ENCODE measurements around the gene AMY2B. TPM values are rescaled to one million over a fixed set of nuclear protein-coding genes. Genes with fewer than 3 reads are reported as not detected.
"Not testable (repeated sequence)": the region's sequence is repeated elsewhere in the genome, so short reads cannot be mapped to it uniquely, and the experiment has no call there.

Gene AMY2B
- total RNA-seq: 10 to 100 TPM; 16.9 to 17.1 TPM

DNA sequence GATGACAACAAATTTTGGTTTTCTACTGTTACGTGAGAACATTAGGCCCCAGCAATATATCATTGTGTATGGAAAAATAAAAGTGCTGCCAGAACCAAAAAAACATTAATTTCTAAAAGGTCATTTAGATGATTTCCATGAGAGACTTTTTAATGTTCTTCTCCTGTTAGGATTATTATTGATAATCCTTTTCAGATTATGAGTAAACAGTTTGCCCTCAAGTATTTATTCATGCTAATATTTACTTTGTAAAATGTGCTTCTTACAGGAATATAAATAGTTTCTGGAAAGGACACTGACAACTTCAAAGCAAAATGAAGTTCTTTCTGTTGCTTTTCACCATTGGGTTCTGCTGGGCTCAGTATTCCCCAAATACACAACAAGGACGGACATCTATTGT is at the start of gene AMY2B:
TSS of gene AMY2B (plus strand) at position 301 of the 400 bp plus-strand sequence. CDS start at position 315, 14 bp downstream.
- H3K4me3 ChIP-seq; H3K9me3 ChIP-seq; DNase-seq (ENCODE audit: low spot score); H3K27me3 ChIP-seq (replicated peaks; ENCODE audit: insufficient read depth); H3K27ac ChIP-seq; ATAC-seq (ENCODE audit: insufficient number of reproducible peaks, low FRiP score, low read depth); H3K36me3 ChIP-seq; H3K4me1 ChIP-seq (ENCODE audit: control insufficient read depth in 1 of 2, low read depth in 2 of 2): not testable (repeated sequence)

DNA sequence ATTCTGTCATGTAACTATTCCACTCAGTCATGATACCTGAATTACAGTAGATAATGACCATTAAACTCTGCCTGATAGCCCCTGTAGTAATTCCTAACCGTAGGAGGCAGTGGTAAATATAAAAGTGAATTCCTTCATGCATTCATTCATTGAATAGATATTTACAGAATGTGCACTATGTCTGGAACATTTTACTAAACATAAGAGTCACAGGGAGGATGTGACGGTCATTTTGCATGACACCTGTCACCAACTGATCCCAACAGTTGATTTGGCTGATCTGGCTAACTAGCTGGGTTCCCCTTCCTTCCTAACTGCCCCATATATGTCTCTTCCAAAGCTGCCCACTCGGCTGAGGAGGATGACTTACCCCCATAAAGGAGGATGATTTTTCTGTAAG is 48.0 kb upstream of the AMY2B start:
- DNase-seq (ENCODE audit: low spot score) (no peak), ATAC-seq (ENCODE audit: insufficient number of reproducible peaks, low FRiP score, low read depth) (no peak)
- H3K27me3 ChIP-seq (replicated peaks; ENCODE audit: insufficient read depth): no peaks in the 10 kb centered on the region
- H3K4me3 ChIP-seq: no peak overlapping the region
- H3K4me1 ChIP-seq (ENCODE audit: control insufficient read depth in 1 of 2, low read depth in 2 of 2): peaks cover 18% of the 10 kb centered on the region in 2 donors
- TF ChIP-seq, protein P1, sequence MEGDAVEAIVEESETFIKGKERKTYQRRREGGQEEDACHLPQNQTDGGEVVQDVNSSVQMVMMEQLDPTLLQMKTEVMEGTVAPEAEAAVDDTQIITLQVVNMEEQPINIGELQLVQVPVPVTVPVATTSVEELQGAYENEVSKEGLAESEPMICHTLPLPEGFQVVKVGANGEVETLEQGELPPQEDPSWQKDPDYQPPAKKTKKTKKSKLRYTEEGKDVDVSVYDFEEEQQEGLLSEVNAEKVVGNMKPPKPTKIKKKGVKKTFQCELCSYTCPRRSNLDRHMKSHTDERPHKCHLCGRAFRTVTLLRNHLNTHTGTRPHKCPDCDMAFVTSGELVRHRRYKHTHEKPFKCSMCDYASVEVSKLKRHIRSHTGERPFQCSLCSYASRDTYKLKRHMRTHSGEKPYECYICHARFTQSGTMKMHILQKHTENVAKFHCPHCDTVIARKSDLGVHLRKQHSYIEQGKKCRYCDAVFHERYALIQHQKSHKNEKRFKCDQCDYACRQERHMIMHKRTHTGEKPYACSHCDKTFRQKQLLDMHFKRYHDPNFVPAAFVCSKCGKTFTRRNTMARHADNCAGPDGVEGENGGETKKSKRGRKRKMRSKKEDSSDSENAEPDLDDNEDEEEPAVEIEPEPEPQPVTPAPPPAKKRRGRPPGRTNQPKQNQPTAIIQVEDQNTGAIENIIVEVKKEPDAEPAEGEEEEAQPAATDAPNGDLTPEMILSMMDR (IDR thresholded peaks at IDR 0.05): no peak
- H3K27ac ChIP-seq: no peak overlapping the region
- no peaks in the 10 kb centered on the region for H3K9me3 ChIP-seq
- H3K36me3 ChIP-seq: no peaks in the 10 kb centered on the region

DNA sequence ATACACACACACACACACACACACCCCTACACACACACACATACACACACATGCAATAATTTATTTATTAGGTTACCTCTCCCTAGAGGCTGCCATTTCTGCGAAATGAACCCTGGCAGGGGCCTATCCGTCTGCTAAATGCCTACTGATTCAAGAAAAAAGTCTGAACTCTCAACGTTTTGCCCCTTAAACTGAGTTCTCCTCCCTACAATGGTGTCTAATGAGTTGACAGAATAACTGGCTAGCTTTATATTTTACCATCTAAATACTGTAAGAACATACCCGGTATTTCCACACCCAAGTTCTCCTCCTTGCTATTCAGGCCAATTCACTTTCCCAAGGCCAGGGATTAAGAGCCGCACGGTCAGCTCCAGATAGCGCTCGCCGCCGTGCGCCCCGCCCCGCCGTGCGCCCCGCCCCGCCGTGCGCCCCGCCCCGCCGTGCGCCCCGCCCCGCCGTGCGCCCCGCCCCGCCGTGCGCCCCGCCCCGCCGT is 46.2 kb upstream of the AMY2B start:
- TF ChIP-seq, protein P1 (IDR thresholded peaks at IDR 0.05): no peak
- Histone ChIP-seq H3K9me3 (no peaks in the 10 kb centered on the region), H3K36me3 (no peaks in the 10 kb centered on the region), H3K27ac (no peak overlapping the region), H3K4me3 (peak overlapping the region; percentile 60), H3K4me1 (ENCODE audit: control insufficient read depth in 1 of 2, low read depth in 2 of 2) (peaks cover 22 to 27% of the 10 kb centered on the region in 2 donors), H3K27me3 (replicated peaks; ENCODE audit: insufficient read depth) (no peaks in the 10 kb centered on the region)
- DNase-seq (ENCODE audit: low spot score) (no peak), ATAC-seq (ENCODE audit: insufficient number of reproducible peaks, low FRiP score, low read depth) (peak; percentile 34)

DNA sequence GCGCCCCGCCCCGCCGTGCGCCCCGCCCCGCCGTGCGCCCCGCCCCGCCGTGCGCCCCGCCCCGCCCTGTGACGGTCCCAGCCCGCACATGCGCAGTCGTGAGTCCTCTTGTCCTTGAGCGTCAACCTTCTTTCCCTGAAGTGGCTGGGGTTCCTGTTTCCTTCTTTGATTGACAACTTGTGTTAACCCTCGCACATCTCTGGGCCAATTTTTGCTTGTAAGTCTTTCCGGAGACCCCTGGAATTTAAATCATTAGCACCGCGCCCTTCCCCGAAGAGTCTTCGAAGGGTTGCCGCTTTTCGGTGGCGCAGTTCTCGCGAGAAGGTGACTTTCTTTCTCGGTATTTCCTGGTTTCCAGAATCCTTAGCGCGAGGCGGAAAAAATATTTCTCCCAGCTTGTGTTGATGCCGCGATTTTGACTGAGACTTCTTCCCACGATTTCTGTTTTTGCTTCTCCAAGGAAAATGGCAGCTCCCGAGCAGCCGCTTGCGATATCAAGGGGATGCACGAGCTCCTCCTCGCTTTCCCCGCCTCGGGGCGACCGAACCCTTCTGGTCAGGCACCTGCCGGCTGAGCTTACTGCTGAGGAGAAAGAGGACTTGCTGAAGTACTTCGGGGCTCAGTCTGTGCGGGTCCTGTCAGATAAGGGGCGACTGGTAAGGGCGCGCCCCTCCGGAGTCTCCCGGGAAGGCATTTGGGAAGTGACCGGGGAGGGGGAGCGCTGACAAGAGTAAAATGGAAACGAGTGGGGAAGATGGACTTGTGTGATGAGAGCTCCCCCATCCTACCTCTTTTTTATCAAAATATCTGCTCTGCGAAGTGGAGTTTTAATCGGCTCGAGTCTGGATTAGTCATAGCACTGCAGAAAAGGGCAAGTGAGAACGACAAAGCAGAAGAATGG is 45.5 kb upstream of the AMY2B start, which contains the start of gene RNPC3:
TSS of gene RNPC3 (plus strand) at position 93 of the 901 bp plus-strand sequence. CDS start at position 465, 372 bp downstream.
- peak within 1 kb of the TSS; percentile 93 to 94 for H3K27ac ChIP-seq
- no peaks in the 10 kb centered on the region for H3K9me3 ChIP-seq
- peak within 1 kb of the TSS; percentile 96 for H3K4me3 ChIP-seq
- no peaks in the 10 kb centered on the region for H3K27me3 ChIP-seq (replicated peaks; ENCODE audit: insufficient read depth)
- ATAC-seq (ENCODE audit: insufficient number of reproducible peaks, low FRiP score, low read depth) (peak; percentile 93), DNase-seq (ENCODE audit: low spot score) (peak; percentile 59)
- H3K36me3 ChIP-seq: no peaks in the 10 kb centered on the region
- peaks cover 22 to 27% of the 10 kb centered on the region in 2 donors for H3K4me1 ChIP-seq (ENCODE audit: control insufficient read depth in 1 of 2, low read depth in 2 of 2)
- TF ChIP-seq, protein P1 (IDR thresholded peaks at IDR 0.05): no peak

DNA sequence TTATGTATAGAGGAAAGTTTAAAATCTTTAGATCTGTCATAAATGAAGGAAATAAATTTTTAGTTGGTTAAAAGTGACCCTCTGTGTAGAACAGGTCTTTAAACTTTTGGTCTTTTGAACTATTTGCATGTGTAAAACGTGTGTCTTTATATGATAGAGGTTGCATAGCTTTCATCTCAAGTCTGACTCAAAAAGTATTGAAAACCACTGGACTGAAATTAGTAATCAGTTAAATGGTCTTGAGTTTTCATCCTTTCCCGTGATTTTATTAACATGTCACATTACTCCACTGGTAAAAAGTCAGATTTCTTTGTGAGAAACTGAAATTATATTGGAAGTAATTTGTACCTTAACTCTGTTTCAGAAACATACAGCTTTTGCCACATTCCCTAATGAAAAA is 44.1 kb upstream of the AMY2B start:
- TF ChIP-seq, protein P1 (IDR thresholded peaks at IDR 0.05): no peak
- no peaks in the 10 kb centered on the region for H3K27me3 ChIP-seq (replicated peaks; ENCODE audit: insufficient read depth)
- ATAC-seq (ENCODE audit: insufficient number of reproducible peaks, low FRiP score, low read depth) (no peak), DNase-seq (ENCODE audit: low spot score) (no peak)
- peak overlapping the region; percentile 96 for H3K4me3 ChIP-seq
- no peaks in the 10 kb centered on the region for H3K9me3 ChIP-seq
- H3K27ac ChIP-seq: no peak overlapping the region
- peaks cover 27 to 29% of the 10 kb centered on the region in 2 donors for H3K4me1 ChIP-seq (ENCODE audit: control insufficient read depth in 1 of 2, low read depth in 2 of 2)
- H3K36me3 ChIP-seq: no peaks in the 10 kb centered on the region
